Subcutaneous adipose tissue (tissue), 4 donors: ENCODE results near the gene HOXA2. TPM values are rescaled to one million over a fixed set of nuclear protein-coding genes. Genes with fewer than 3 reads are reported as not detected.

ENCODE experiments used
- CTCF ChIP-seq: fragments of 450-650 bp; IDR thresholded peaks from one replicate; pipeline ENCODE4 v1.5.1; 2016; ENCODE audit warnings: low read depth, mild to moderate bottlenecking, control low read depth, antibody characterized with exemption, moderate library complexity
- total RNA-seq, 4 donors: library from RNA; depleted of rRNA; stranded (reverse); fragments of >200 nt; gene quantifications; one replicate each; pipeline ENCODE4 v1.1.0, GENCODE V29; 2016

HOXA2 gene
- total RNA-seq, 4 donors from 2014 or later = 0.51 to 1.7 (median 0.88) TPM; not detected in 1

GRCh38 chr7:27147199-27148030 is 44.9 kb upstream of the HOXA2 start, which contains the start of gene HOXA6:
TSS of gene HOXA6 (minus strand) at chr7:27147774. CDS start at chr7:27147749, 25 bp downstream.
- no peak for TF ChIP-seq CTCF

- no peak for TF ChIP-seq CTCF
These were observed 44.2 kb upstream of the HOXA2 start for GRCh38 chr7:27146491-27147198.

- TF ChIP-seq CTCF = no peak
These were observed 43.5 kb upstream of the HOXA2 start for GRCh38 chr7:27145914-27146412.

- TF ChIP-seq CTCF = no peak
These were observed 42.9 kb upstream of the HOXA2 start for GRCh38 chr7:27145165-27145913.

GRCh38 chr7:27144781-27145164 is 42.3 kb upstream of the HOXA2 start:
- no peak for TF ChIP-seq CTCF

GRCh38 chr7:27143950-27144780 is 41.7 kb upstream of the HOXA2 start:
- TF ChIP-seq CTCF = no peak
